COR-L47 (cell line): ENCODE results near the gene KANK3.
"Not testable (repeated sequence)": the region's sequence is repeated elsewhere in the genome, so short reads cannot be mapped to it uniquely, and the experiment has no call there.

ENCODE experiments used
- DNase-seq: peaks from one replicate; lab custom pipeline; 2025; lab: John Stamatoyannopoulos, UW

The KANK3 gene

DNA sequence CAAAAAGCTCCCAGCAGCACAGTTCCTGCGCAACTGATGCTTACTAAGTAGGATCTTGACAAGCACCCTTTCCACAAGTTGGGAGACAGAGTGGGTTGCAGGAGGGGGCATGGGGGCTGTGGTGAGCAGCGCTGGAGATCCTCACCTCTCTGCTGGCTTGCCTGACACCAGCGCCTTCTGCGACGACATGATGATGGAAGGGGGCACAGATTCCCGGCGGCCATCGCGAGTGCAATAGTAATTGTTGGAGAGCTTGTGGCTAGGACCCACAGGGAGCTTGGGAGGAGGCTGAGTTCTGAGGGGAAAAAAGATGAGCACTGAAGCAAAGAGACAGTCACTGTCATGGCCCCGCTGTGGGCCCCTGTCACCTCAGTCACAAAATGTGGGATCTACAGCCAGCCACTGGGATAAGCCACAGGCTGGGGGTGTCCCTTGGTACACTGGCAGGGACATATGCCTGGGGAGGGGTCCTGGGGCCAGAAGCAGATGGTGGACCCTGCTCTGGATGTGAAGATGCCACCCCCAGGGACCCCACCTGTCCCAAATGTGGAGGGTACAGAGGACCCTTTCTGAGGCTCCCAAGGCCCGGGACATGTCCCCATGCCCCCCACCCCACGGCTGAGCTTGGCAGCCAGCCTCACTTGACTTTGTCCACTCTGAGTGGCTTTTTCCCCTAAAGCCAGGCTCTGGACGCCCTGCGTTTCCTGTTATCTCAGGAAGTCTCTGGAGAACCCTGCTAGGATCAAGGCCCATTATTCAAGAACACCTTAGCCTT lies 26.5 kb downstream of the KANK3 start:
- DNase-seq, result no peak

DNA sequence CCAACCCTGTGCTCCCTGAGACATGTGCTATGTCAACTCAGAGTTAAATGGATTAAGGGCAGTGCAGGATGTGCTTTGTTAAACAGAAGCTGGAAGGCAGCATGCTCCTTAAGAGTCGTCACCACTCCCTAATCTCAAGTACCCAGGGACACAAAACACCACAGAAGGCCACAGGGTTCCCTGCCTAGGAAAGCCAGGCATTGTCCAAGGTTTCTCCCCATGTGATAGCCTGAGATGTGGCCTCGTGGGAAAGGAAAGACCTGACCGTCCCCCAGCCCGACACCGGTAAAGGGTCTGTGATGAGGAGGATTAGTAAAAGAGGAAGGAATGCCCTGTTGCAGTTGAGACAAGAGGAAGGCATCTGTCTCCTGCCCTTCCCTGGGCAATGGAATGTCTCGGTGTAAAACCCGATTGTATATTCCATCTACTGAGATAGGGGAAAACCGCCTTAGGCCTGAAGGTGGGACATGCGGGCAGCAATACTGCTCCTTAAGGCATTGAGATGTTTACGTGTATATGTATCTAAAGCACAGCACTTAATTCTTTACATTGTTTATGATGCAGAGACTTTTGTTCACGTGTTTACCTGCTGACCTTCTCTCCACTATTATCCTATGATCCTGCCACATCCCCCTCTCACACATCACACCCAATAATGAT lies 28.0 kb downstream of the KANK3 start:
- not testable (repeated sequence) for DNase-seq

- peak; percentile 82 for DNase-seq
Measured at GRCh38 chr19:8311461-8312260, 31.4 kb downstream of the KANK3 start.

GRCh38 chr19:8310342-8311055 lies 32.6 kb downstream of the KANK3 start:
- DNase-seq, result no peak

DNA sequence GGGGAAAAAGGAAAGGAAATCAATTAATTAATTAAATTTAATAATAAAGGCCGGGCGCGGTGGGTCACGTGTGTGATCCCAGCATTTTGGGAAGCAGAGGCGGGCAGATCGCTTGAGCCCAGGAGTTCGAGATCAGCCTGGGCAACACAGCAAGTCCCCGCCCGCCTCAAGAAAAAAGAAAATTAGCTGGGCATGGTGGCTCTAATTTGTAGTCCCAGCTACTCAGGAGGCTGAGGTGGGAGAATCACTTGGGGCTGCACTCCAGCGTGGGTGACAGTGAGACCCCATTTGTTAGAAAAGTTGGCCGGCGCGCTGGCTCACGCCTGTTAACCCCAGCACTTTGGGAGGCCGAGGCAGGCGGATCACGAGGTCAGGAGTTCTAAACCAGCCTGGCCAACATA lies 34.2 kb downstream of the KANK3 start:
- DNase-seq, result no peak

GRCh38 chr19:8307965-8308866 lies 34.8 kb downstream of the KANK3 start, which contains the start of gene CD320:
Gene CD320 (minus strand): TSS chr19:8308358. CDS start chr19:8308290, 68 bp downstream.
- DNase-seq, result peak; percentile 97

DNA sequence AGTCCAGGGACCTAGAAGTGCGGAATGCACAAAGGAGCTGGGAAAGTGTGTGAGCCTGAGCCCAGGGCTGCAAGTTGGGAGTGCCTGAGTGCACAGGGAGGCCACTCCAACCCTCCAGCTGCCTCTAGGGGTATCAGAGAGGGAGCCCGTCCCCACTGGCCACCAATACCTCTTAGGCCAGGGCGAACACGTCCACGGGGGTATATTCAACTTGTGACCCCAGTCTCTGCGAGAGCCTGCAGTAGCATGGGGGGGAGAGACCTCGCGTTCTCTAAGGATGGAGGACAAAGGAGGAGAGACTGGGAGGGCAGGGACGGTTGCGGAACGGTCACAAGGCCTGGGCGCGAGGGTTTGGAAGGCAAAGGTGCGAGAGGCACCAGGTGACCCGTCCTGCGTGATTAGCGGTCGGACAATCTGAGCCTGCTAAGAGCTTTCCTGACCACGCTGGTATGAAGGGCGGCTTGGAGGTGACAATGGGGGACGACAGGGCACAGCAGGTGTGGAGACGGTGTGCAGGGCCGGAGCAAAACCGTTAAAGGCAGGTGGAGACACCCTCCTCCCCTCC lies 35.6 kb downstream of the KANK3 start:
- DNase-seq, result no peak

- no peak for DNase-seq
Measured at GRCh38 chr19:8306235-8307054, 36.6 kb downstream of the KANK3 start.

GRCh38 chr19:8305798-8306197 lies 37.3 kb downstream of the KANK3 start:
- no peak for DNase-seq

- DNase-seq, result no peak
Measured at GRCh38 chr19:8304841-8305621, 38.0 kb downstream of the KANK3 start.

- no peak for DNase-seq
Measured at GRCh38 chr19:8302734-8303133, 40.3 kb downstream of the KANK3 start.

- no peak for DNase-seq
Measured at GRCh38 chr19:8302357-8302691, 40.7 kb downstream of the KANK3 start.

GRCh38 chr19:8291337-8291736 lies 51.7 kb downstream of the KANK3 start:
- DNase-seq, result not testable (repeated sequence)

DNA sequence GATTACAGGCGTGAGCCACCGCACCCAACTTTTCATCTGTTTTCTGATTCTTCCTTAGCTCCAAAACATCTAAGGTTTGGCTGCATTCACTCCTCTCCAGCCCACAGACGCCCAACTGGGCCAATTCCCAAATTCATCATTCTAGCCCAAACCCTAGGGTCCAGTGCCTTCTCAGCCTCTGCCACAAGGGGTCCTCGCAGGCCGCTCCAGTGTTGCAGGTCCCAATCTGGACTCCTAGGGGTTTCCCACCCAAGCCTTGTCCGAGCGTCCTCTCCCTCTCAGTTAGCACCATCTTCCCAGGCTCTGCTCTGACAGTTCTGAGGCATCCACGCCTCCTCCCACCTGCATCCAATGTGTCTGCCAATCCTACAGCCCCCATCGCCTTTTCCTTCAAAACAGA lies 66.6 kb downstream of the KANK3 start:
- DNase-seq, result not testable (repeated sequence)
